ENCODE measurements around the gene HTRA3.

DNA sequence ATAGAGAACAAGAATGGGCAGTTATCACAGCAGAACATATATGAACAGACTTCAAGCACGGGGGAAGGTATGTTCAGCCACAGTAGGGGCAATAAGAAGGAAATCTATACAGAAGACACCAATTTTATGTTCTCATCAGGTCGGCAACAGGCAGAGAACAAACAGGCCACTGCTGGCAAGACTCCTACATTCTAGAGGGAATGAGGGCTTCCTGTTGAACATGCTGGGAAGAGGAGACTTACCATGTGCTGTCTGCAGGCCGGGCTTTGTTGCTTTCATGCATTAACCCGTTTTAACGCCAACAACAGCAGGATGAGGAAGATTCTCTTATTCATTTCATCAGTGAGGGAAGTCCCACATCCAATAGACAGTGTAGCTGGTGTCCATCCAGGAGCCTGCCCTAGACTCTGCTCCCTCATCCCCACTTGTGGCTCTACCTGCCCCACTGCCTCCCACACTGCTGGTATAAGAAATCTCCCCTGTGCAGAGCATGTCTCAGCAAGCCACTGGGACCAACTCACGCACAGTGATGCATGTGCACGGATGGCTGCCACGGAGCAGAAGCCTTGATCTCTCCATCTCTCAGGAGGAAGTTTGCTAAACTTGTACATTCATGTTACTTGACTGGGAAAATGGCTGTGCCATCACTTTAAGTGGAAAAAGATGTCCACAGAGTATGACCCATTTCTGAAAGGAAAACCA is 86.5 kb downstream of the HTRA3 start:
- TF ChIP-seq EZH2phosphoT487 (IDR thresholded peaks at IDR 0.05; ENCODE audit: insufficient read depth, low read depth) (no peak), EZH2 (IDR thresholded peaks at IDR 0.05; ENCODE audit: insufficient read depth, poor library complexity, severe bottlenecking) (no peak)

All from GM23248 (cell line).